Measurements from ENCODE around the gene NR2F2.

NR2F2 gene

GRCh38 chr15:96365781-96366525 lies 35.5 kb downstream of the NR2F2 start:
- H3K27ac ChIP-seq = no peak overlapping the region
- H3K27me3 ChIP-seq (ENCODE audit: insufficient read depth, low read depth, severe bottlenecking) = peaks cover 86% of the 10 kb centered on the region
- TF ChIP-seq, protein P1, sequence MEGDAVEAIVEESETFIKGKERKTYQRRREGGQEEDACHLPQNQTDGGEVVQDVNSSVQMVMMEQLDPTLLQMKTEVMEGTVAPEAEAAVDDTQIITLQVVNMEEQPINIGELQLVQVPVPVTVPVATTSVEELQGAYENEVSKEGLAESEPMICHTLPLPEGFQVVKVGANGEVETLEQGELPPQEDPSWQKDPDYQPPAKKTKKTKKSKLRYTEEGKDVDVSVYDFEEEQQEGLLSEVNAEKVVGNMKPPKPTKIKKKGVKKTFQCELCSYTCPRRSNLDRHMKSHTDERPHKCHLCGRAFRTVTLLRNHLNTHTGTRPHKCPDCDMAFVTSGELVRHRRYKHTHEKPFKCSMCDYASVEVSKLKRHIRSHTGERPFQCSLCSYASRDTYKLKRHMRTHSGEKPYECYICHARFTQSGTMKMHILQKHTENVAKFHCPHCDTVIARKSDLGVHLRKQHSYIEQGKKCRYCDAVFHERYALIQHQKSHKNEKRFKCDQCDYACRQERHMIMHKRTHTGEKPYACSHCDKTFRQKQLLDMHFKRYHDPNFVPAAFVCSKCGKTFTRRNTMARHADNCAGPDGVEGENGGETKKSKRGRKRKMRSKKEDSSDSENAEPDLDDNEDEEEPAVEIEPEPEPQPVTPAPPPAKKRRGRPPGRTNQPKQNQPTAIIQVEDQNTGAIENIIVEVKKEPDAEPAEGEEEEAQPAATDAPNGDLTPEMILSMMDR (IDR thresholded peaks at IDR 0.05; ENCODE audit: low read depth, low read length) = no peak

DNA sequence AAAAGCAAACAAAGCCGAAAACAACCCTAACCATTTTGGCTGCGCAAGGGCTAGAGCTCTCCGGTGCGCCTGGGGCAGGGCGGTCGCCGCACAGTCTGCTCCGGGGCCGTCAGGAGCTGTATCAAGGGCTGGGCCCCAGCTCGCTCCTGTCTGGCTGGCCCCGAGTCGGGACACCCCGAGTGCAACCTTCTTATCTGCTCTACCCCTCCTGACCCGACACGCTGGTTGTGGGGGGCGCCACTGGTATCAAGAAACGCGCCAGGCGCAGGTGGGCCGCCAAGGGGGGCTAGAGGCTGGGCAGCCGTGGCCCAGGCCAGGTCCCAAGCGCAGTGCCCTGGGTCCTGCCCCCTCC lies 36.0 kb downstream of the NR2F2 start:
- Histone ChIP-seq H3K36me3 (no peaks in the 10 kb centered on the region), H3K27me3 (ENCODE audit: insufficient read depth, low read depth, severe bottlenecking) (peaks cover 81% of the 10 kb centered on the region), H3K27ac (no peak overlapping the region), H3K9me3 (ENCODE audit: severe bottlenecking) (no peaks in the 10 kb centered on the region), H3K4me3 (ENCODE audit: low read depth, low read length) (no peak overlapping the region)
- DNase-seq = no peak
- TF ChIP-seq, protein P1 (IDR thresholded peaks at IDR 0.05; ENCODE audit: low read depth, low read length) = no peak

More at GRCh38 chr15:96365781-96366525, 35.5 kb downstream of the NR2F2 start:
- no peak overlapping the region for H3K4me3 ChIP-seq (ENCODE audit: low read depth, low read length)
- H3K36me3 ChIP-seq = no peaks in the 10 kb centered on the region
- no peak for DNase-seq
- no peaks in the 10 kb centered on the region for H3K9me3 ChIP-seq (ENCODE audit: severe bottlenecking)

DNA sequence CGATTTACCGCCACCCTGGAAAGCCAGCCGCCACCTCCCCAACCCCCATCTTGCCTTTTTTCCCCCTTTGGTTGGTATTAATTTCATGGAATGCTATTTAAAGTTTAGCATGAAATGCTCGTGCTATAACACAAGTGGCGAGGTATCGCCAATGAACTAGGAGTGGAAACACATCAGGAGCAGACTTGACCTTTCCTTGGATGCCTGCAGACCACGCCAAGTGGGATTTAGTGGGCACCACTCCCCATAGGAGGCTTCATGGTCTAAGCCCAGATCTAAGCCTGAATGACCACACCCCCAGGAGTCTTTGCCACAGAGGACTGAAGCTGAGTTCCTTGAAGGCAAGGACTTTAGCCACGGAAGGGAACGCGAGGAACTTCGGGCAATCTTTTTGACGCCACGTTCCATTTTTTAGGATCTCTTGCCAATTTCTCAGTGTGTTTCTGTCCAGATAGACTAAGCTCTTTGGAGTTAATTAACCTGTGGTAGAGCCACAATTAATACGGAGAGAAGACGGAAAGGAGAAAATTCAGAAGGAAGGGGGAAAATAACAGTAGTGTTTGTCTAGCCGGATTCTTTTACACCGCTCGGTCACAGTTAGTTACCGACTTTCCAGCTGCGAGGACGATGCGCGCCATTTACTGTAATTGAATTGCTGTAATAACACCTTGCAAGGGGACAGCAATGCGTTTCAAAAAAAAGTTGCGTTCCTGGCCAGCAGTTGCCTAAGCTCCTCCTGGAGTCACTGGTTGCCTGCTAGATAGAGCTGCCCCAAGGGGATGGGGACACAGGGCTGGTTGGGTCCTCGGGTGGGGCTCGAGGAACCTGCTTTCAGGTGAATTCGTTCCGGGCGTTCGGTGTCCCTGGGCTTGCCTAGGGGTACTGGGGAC lies 37.1 kb downstream of the NR2F2 start:
- TF ChIP-seq, protein P1 (IDR thresholded peaks at IDR 0.05; ENCODE audit: low read depth, low read length) = no peak
- DNase-seq = no peak
- H3K9me3 ChIP-seq (ENCODE audit: severe bottlenecking) = no peaks in the 10 kb centered on the region
- H3K27me3 ChIP-seq (ENCODE audit: insufficient read depth, low read depth, severe bottlenecking) = peaks cover 79% of the 10 kb centered on the region
- H3K27ac ChIP-seq = no peak overlapping the region
- H3K4me3 ChIP-seq (ENCODE audit: low read depth, low read length) = no peak overlapping the region
- H3K36me3 ChIP-seq = no peaks in the 10 kb centered on the region

GRCh38 chr15:96369351-96369750 lies 38.9 kb downstream of the NR2F2 start:
- Histone ChIP-seq H3K27ac (no peak overlapping the region), H3K9me3 (ENCODE audit: severe bottlenecking) (no peaks in the 10 kb centered on the region), H3K4me3 (ENCODE audit: low read depth, low read length) (no peak overlapping the region), H3K27me3 (ENCODE audit: insufficient read depth, low read depth, severe bottlenecking) (peaks cover 77% of the 10 kb centered on the region), H3K36me3 (no peaks in the 10 kb centered on the region)
- TF ChIP-seq, protein P1 (IDR thresholded peaks at IDR 0.05; ENCODE audit: low read depth, low read length) = no peak
- no peak for DNase-seq

GRCh38 chr15:96369825-96370621 lies 39.5 kb downstream of the NR2F2 start:
- Histone ChIP-seq H3K9me3 (ENCODE audit: severe bottlenecking) (no peaks in the 10 kb centered on the region), H3K36me3 (no peaks in the 10 kb centered on the region), H3K27me3 (ENCODE audit: insufficient read depth, low read depth, severe bottlenecking) (peaks cover 79% of the 10 kb centered on the region), H3K27ac (no peak overlapping the region), H3K4me3 (ENCODE audit: low read depth, low read length) (no peak overlapping the region)
- DNase-seq = no peak
- TF ChIP-seq, protein P1 (IDR thresholded peaks at IDR 0.05; ENCODE audit: low read depth, low read length) = no peak

All from WERI-Rb-1 (cell line).